Measurements from ENCODE around the gene NRL.

NRL gene

DNA sequence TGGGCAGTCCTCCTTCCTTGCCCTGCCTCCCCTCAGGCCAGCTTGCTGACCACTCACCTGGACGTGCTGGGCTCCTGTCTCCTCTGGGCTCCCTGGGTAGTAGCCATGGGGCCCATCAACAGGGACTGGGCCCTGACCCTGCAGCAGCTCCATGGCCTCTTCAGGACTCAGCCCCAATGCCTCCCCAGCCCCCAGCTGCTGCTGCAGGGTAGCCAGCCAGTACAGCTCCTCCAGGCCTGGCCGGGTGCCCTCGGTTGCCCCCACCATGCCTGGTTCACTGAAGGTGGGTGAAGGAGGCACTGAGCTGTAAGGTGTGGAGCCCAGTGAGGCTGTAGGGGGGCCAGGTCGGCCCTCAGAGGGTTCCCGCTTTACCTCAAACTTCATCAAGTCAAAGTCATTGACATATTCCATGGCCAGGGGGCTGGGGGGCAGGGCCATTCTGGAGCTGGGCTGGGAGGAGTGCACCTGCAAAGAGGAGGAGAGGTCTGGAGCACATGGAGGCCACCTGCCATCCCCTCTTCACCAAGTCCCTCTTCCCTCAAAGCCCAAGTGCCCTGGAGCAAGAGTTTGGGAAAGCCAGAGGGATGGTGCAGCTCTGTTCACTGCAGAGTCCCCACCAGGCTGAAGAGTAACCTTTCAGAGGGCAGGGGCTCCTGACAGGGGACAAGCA, 32.2 kb downstream of the NRL start:
- peaks cover 14% of the 10 kb centered on the region for H3K4me1 ChIP-seq (ENCODE audit: low read length)
- no peak overlapping the region for H2AFZ ChIP-seq (ENCODE audit: low read depth, low read length)
- no peak overlapping the region for H3K27ac ChIP-seq (ENCODE audit: low read length)
- peaks cover 17% of the 10 kb centered on the region for H3K27me3 ChIP-seq (ENCODE audit: low read depth, low read length)
- no peak overlapping the region for H3K4me2 ChIP-seq (ENCODE audit: low read length)
- no peak overlapping the region for H3K9ac ChIP-seq (ENCODE audit: low read length)
- H3K79me2 ChIP-seq (ENCODE audit: low read length): no peaks in the 10 kb centered on the region
- no peaks in the 10 kb centered on the region for H3K9me3 ChIP-seq (ENCODE audit: insufficient read depth, low read length)
- TF ChIP-seq, protein P1, sequence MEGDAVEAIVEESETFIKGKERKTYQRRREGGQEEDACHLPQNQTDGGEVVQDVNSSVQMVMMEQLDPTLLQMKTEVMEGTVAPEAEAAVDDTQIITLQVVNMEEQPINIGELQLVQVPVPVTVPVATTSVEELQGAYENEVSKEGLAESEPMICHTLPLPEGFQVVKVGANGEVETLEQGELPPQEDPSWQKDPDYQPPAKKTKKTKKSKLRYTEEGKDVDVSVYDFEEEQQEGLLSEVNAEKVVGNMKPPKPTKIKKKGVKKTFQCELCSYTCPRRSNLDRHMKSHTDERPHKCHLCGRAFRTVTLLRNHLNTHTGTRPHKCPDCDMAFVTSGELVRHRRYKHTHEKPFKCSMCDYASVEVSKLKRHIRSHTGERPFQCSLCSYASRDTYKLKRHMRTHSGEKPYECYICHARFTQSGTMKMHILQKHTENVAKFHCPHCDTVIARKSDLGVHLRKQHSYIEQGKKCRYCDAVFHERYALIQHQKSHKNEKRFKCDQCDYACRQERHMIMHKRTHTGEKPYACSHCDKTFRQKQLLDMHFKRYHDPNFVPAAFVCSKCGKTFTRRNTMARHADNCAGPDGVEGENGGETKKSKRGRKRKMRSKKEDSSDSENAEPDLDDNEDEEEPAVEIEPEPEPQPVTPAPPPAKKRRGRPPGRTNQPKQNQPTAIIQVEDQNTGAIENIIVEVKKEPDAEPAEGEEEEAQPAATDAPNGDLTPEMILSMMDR (IDR thresholded peaks at IDR 0.05; ENCODE audit: low read depth, low read length): no peak
- TF ChIP-seq EZH2phosphoT487 (IDR thresholded peaks at IDR 0.05; ENCODE audit: low read depth): no peak
- H3K4me3 ChIP-seq (ENCODE audit: low read length): no peak overlapping the region
- no peaks in the 10 kb centered on the region for H3K36me3 ChIP-seq (replicated peaks; ENCODE audit: low read depth, low read length)
- H4K20me1 ChIP-seq (ENCODE audit: insufficient read depth, low read length): no peaks in the 10 kb centered on the region

DNA sequence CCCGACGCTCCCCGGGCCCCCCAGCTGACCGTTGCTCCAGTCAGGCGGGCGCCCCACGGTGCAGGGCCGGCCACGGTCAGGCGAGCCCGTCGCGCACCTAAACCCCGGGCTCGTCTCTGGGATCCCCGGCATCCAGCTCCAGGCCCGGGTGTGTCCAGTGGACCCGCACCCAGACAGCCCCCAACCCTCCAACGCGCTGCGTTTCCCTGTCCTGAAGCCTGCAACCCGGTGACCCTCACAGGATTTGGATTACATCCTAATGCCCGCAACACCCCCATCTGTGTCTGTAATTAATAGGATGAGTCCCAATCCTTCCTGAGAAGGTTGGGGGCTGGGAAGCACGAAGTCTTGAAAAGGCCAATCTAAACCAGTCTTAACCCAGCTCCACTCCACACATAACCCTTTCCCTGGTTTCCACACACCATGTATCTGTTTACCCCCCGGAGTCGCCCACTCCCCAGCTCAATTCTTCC, 33.0 kb downstream of the NRL start:
- Histone ChIP-seq H3K4me1 (ENCODE audit: low read length) (peaks cover 14% of the 10 kb centered on the region), H3K27ac (ENCODE audit: low read length) (no peak overlapping the region), H3K36me3 (replicated peaks; ENCODE audit: low read depth, low read length) (no peaks in the 10 kb centered on the region), H3K4me3 (ENCODE audit: low read length) (peak overlapping the region; percentile 86), H3K9ac (ENCODE audit: low read length) (peak overlapping the region; percentile 66), H2AFZ (ENCODE audit: low read depth, low read length) (peak overlapping the region; percentile 64; the same call in 1 of the 2 replicates), H4K20me1 (ENCODE audit: insufficient read depth, low read length) (no peaks in the 10 kb centered on the region), H3K9me3 (ENCODE audit: insufficient read depth, low read length) (no peaks in the 10 kb centered on the region), H3K79me2 (ENCODE audit: low read length) (no peaks in the 10 kb centered on the region), H3K4me2 (ENCODE audit: low read length) (peak overlapping the region; percentile 88), H3K27me3 (ENCODE audit: low read depth, low read length) (peaks cover 17% of the 10 kb centered on the region)
- TF ChIP-seq, protein P1 (IDR thresholded peaks at IDR 0.05; ENCODE audit: low read depth, low read length): no peak
- TF ChIP-seq EZH2phosphoT487 (IDR thresholded peaks at IDR 0.05; ENCODE audit: low read depth): no peak

DNA sequence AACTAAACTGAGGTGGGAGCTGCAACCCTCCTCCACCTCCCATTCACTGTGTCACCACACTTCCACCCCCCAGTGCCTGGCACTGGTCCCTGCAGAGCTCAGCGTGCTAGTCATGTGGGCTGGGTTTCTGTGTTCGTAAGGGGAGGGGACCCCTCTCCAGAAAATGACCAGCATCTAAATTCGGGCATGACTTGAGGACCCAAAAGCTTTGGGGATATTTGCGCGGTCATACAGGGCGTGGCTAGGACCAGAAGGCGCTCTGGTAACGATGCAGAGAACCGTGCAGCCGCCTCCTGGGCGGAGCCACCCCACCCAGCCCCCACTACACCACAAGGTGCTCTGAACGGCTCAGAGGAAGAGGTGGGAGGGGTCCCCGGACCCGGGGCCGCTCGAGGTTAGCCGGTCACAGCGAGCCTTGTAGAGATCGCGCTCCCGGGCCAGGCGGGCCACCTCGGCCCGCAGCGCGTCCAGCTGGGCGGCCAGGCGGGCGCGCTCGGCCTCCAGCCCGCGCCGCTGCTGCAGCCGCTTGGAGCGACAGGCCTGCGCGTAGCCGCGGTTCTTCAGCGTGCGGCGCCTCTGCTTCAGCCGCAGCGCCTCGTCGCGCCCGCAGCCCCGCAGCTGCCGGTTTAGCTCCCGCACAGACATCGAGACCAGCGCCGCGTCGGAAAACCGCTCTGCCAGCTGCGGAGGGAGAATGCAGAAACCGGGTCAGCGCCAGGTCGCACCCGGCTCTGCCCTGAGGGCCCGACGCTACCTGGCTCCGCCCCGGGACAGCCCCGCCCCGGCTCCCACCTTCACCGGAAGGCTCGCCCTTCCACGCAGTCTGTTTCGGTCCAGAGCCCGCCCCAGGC, 33.6 kb downstream of the NRL start:
- no peaks in the 10 kb centered on the region for H3K79me2 ChIP-seq (ENCODE audit: low read length)

More for the DNA sequence above, 33.6 kb downstream of the NRL start:
- TF ChIP-seq, protein P1 (IDR thresholded peaks at IDR 0.05; ENCODE audit: low read depth, low read length): no peak
- no peak for TF ChIP-seq EZH2phosphoT487 (IDR thresholded peaks at IDR 0.05; ENCODE audit: low read depth)
- H3K4me3 ChIP-seq (ENCODE audit: low read length): peak overlapping the region; percentile 86
- no peak overlapping the region for H3K27ac ChIP-seq (ENCODE audit: low read length)
- peak overlapping the region; percentile 64; the same call in 1 of the 2 replicates for H2AFZ ChIP-seq (ENCODE audit: low read depth, low read length)
- peak overlapping the region; percentile 88 for H3K4me2 ChIP-seq (ENCODE audit: low read length)
- H3K9me3 ChIP-seq (ENCODE audit: insufficient read depth, low read length): no peaks in the 10 kb centered on the region
- peaks cover 14% of the 10 kb centered on the region for H3K4me1 ChIP-seq (ENCODE audit: low read length)
- peaks cover 17% of the 10 kb centered on the region for H3K27me3 ChIP-seq (ENCODE audit: low read depth, low read length)
- peak overlapping the region; percentile 66 for H3K9ac ChIP-seq (ENCODE audit: low read length)
- no peaks in the 10 kb centered on the region for H3K36me3 ChIP-seq (replicated peaks; ENCODE audit: low read depth, low read length)
- no peaks in the 10 kb centered on the region for H4K20me1 ChIP-seq (ENCODE audit: insufficient read depth, low read length)
